Measurements from ENCODE around the gene PARP2.
"Not testable (repeated sequence)": the region's sequence is repeated elsewhere in the genome, so short reads cannot be mapped to it uniquely, and the experiment has no call there.

The PARP2 gene

DNA sequence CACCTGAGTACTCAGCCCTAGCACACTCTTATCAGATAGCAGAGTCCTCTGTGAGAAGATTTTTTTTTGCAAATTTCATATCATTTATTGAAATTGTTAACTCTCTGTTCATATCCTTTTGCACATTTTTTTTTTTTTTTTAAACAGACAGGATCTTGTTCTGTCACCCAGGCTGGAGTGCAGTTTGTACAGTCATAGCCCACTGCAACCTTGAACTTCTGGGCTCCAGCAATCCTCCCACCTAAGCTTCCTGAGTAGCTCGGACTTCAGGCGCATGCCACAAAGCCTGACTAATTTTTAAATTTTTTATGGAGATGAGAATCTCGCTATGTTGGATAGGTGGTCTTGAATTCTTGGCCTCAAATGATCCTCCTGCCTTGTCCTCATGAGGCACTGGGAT, 4.3 kb downstream of the PARP2 start:
- Histone ChIP-seq H3K36me3 (ENCODE audit: control insufficient read depth, insufficient read depth, low read length) (peaks cover 72% of the 10 kb centered on the region), H3K9me3 (ENCODE audit: control insufficient read depth, insufficient read depth, low read length) (no peaks in the 10 kb centered on the region), H3K9ac (ENCODE audit: low read depth, low read length) (no peak overlapping the region), H3K4me3 (ENCODE audit: low read depth, low read length) (no peak overlapping the region), H3K4me1 (ENCODE audit: control insufficient read depth, insufficient read depth, low read length) (no peaks in the 10 kb centered on the region), H3K27me3 (ENCODE audit: control insufficient read depth, insufficient read depth, low read length) (no peaks in the 10 kb centered on the region), H3K27ac (ENCODE audit: low read depth, low read length) (no peak overlapping the region)

DNA sequence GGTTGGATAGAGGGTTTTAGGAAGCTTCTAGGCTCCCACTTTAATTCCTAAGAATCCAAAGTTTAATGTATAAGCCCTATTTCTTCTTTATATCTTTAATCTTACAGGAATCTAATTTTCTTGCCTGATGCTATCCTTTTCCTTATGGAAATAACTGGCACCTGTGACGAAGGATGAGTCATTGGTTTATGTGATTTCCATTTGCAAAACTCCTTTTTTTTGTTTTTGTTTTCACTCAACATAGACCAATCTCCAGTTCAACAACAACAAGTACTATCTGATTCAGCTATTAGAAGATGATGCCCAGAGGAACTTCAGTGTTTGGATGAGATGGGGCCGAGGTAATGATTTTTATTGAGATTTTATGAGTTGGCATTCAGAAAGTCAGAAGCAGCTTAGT, 6.8 kb downstream of the PARP2 start:
- Histone ChIP-seq H3K4me1 (ENCODE audit: control insufficient read depth, insufficient read depth, low read length) (no peaks in the 10 kb centered on the region), H3K4me3 (ENCODE audit: low read depth, low read length) (no peak overlapping the region), H3K9me3 (ENCODE audit: control insufficient read depth, insufficient read depth, low read length) (no peaks in the 10 kb centered on the region), H3K9ac (ENCODE audit: low read depth, low read length) (no peak overlapping the region), H3K27me3 (ENCODE audit: control insufficient read depth, insufficient read depth, low read length) (no peaks in the 10 kb centered on the region), H3K27ac (ENCODE audit: low read depth, low read length) (no peak overlapping the region), H3K36me3 (ENCODE audit: control insufficient read depth, insufficient read depth, low read length) (peaks cover 93% of the 10 kb centered on the region)

DNA sequence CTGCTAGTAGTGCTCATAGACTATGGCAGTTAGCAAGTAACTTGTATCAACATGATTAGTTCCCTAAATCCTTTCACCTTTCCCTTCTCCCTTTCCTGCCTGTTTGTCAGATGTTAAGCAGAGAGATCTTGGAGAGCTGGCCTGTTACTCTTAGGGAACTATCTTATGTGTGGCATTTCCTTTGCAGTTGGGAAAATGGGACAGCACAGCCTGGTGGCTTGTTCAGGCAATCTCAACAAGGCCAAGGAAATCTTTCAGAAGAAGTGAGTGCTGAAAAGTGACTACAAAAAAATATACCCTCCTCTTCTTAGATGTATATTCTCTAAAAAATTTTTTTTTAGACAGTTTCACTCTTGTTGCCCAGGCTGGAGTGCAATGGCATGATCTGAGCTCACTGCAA, 7.4 kb downstream of the PARP2 start:
- Histone ChIP-seq H3K9me3 (ENCODE audit: control insufficient read depth, insufficient read depth, low read length) (no peaks in the 10 kb centered on the region), H3K27ac (ENCODE audit: low read depth, low read length) (no peak overlapping the region), H3K9ac (ENCODE audit: low read depth, low read length) (no peak overlapping the region), H3K4me3 (ENCODE audit: low read depth, low read length) (no peak overlapping the region), H3K27me3 (ENCODE audit: control insufficient read depth, insufficient read depth, low read length) (no peaks in the 10 kb centered on the region), H3K36me3 (ENCODE audit: control insufficient read depth, insufficient read depth, low read length) (peaks cover 93% of the 10 kb centered on the region), H3K4me1 (ENCODE audit: control insufficient read depth, insufficient read depth, low read length) (no peaks in the 10 kb centered on the region)

DNA sequence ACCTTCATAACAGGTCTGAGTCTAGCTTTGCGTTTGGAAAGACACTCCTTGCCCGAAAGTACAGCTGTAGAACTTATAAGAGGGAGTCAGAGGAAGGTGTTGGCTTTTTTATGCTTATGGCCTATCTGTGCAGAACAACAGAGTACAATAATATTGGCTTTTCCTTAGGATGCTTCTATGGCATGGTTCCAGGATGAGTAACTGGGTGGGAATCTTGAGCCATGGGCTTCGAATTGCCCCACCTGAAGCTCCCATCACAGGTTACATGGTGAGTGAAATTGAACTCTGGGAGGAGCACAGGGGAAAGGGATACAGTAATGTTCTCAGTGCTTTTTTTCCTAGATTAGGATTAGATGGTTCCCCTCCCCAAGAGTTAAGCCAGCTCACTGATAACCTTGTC, 13.0 kb downstream of the PARP2 start:
- Histone ChIP-seq H3K4me1 (ENCODE audit: control insufficient read depth, insufficient read depth, low read length) (no peaks in the 10 kb centered on the region), H3K27me3 (ENCODE audit: control insufficient read depth, insufficient read depth, low read length) (no peaks in the 10 kb centered on the region), H3K9me3 (ENCODE audit: control insufficient read depth, insufficient read depth, low read length) (no peaks in the 10 kb centered on the region), H3K36me3 (ENCODE audit: control insufficient read depth, insufficient read depth, low read length) (peaks cover 82% of the 10 kb centered on the region), H3K9ac (ENCODE audit: low read depth, low read length) (no peak overlapping the region), H3K27ac (ENCODE audit: low read depth, low read length) (no peak overlapping the region), H3K4me3 (ENCODE audit: low read depth, low read length) (no peak overlapping the region)

GRCh38 chr14:20358474-20358873, 15.0 kb downstream of the PARP2 start:
- not testable (repeated sequence) for H3K27me3 ChIP-seq (ENCODE audit: control insufficient read depth, insufficient read depth, low read length); H3K27ac ChIP-seq (ENCODE audit: low read depth, low read length); H3K9ac ChIP-seq (ENCODE audit: low read depth, low read length); H3K4me1 ChIP-seq (ENCODE audit: control insufficient read depth, insufficient read depth, low read length); H3K9me3 ChIP-seq (ENCODE audit: control insufficient read depth, insufficient read depth, low read length); H3K4me3 ChIP-seq (ENCODE audit: low read depth, low read length)
- peaks cover 62% of the 10 kb centered on the region for H3K36me3 ChIP-seq (ENCODE audit: control insufficient read depth, insufficient read depth, low read length)

DNA sequence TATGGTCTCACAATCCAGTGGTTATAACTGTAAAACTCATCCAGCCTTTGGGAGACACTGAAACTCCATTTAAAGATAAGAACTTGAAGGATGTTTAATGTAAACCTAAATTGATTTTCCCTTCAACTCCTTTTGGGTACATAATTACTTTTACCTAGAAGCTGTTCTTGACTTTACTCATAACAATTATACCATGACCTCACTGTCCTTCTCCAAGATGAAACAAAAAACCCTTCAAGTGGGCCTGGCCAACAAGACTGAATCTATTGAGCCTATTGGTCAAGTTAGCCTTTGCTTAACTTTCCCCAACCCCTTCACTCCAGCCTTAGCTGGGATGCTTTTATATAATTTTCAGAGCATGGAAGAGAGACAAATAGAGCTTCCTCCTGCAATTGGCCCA, 22.5 kb downstream of the PARP2 start:
- H3K4me3 ChIP-seq (ENCODE audit: low read depth, low read length): no peak overlapping the region
- H3K36me3 ChIP-seq (ENCODE audit: control insufficient read depth, insufficient read depth, low read length): peaks cover 41% of the 10 kb centered on the region
- H3K27me3 ChIP-seq (ENCODE audit: control insufficient read depth, insufficient read depth, low read length): no peaks in the 10 kb centered on the region
- no peak overlapping the region for H3K9ac ChIP-seq (ENCODE audit: low read depth, low read length)
- no peak overlapping the region for H3K27ac ChIP-seq (ENCODE audit: low read depth, low read length)
- H3K9me3 ChIP-seq (ENCODE audit: control insufficient read depth, insufficient read depth, low read length): no peaks in the 10 kb centered on the region
- no peaks in the 10 kb centered on the region for H3K4me1 ChIP-seq (ENCODE audit: control insufficient read depth, insufficient read depth, low read length)

DNA sequence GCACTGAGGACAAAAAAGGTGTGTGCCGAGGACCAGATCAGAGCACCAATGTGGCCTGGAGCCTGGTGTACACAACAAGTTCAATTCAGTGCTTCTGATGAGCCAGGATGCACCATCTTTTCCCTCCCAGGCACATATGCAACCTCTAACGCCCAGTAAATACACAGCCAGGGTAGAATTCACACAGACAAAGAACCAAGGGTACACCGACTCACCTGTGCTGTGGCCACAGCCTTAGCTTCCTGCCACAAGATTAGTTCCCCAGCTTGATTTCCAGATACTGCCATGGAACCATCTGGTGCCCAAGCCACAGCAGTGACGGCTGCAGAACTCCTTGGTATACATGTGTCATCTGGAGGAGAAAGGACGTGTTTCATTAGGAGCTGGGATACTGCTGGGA, 29.4 kb downstream of the PARP2 start:
- Histone ChIP-seq H3K36me3 (ENCODE audit: control insufficient read depth, insufficient read depth, low read length) (peaks cover 89% of the 10 kb centered on the region), H3K9me3 (ENCODE audit: control insufficient read depth, insufficient read depth, low read length) (no peaks in the 10 kb centered on the region), H3K27me3 (ENCODE audit: control insufficient read depth, insufficient read depth, low read length) (no peaks in the 10 kb centered on the region), H3K4me1 (ENCODE audit: control insufficient read depth, insufficient read depth, low read length) (no peaks in the 10 kb centered on the region), H3K27ac (ENCODE audit: low read depth, low read length) (no peak overlapping the region), H3K4me3 (ENCODE audit: low read depth, low read length) (no peak overlapping the region), H3K9ac (ENCODE audit: low read depth, low read length) (no peak overlapping the region)

DNA sequence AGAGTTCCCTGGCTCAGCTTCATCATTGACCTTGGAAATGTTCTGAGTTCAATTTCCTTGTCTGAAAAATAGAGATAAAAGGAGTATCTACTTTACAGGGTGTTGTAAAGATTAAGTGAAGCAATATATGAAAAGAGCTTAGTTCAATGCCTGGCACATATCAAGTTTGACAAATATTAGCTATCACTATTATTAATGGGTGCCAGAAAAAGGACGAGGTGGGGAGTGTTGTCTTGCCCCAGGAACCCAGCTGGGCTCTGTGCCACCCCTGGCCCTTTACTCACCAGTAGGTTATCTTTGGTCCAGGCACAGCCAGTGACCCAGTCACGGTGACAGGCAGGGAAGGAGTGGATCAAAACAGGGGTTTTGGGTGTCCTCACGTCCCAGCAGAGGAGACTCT, 32.0 kb downstream of the PARP2 start:
- Histone ChIP-seq H3K36me3 (ENCODE audit: control insufficient read depth, insufficient read depth, low read length) (peaks cover 94% of the 10 kb centered on the region), H3K27me3 (ENCODE audit: control insufficient read depth, insufficient read depth, low read length) (no peaks in the 10 kb centered on the region), H3K4me3 (ENCODE audit: low read depth, low read length) (no peak overlapping the region), H3K9me3 (ENCODE audit: control insufficient read depth, insufficient read depth, low read length) (no peaks in the 10 kb centered on the region), H3K4me1 (ENCODE audit: control insufficient read depth, insufficient read depth, low read length) (no peaks in the 10 kb centered on the region), H3K27ac (ENCODE audit: low read depth, low read length) (no peak overlapping the region), H3K9ac (ENCODE audit: low read depth, low read length) (no peak overlapping the region)

- no peak overlapping the region for H3K9ac ChIP-seq (ENCODE audit: low read depth, low read length)
- peaks cover 93% of the 10 kb centered on the region for H3K36me3 ChIP-seq (ENCODE audit: control insufficient read depth, insufficient read depth, low read length)
- H3K9me3 ChIP-seq (ENCODE audit: control insufficient read depth, insufficient read depth, low read length): no peaks in the 10 kb centered on the region
- H3K4me1 ChIP-seq (ENCODE audit: control insufficient read depth, insufficient read depth, low read length): no peaks in the 10 kb centered on the region
- H3K4me3 ChIP-seq (ENCODE audit: low read depth, low read length): no peak overlapping the region
- no peak overlapping the region for H3K27ac ChIP-seq (ENCODE audit: low read depth, low read length)
- no peaks in the 10 kb centered on the region for H3K27me3 ChIP-seq (ENCODE audit: control insufficient read depth, insufficient read depth, low read length)
Measured at GRCh38 chr14:20376071-20376588, 32.7 kb downstream of the PARP2 start.

DNA sequence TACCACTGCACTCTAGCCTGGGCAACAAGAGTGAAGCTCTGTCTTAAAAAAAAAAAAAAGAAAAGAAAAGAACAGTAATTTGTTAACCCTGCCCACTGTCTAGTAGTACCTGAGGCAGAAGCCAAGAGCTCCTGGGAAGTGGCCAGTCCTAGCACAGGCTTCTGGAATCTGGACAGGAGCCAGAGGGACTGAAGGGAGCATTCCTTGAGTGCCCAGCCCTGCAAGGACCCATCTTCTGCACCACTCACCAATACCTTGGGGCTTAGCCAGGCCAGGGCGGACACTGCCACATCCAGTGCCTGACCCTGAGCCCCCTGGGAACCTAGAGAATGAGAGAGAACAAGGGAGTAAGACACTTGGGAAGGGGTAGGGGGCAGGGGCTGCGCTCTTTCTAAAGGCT, 33.7 kb downstream of the PARP2 start:
- no peaks in the 10 kb centered on the region for H3K27me3 ChIP-seq (ENCODE audit: control insufficient read depth, insufficient read depth, low read length)
- no peaks in the 10 kb centered on the region for H3K9me3 ChIP-seq (ENCODE audit: control insufficient read depth, insufficient read depth, low read length)
- H3K4me1 ChIP-seq (ENCODE audit: control insufficient read depth, insufficient read depth, low read length): no peaks in the 10 kb centered on the region
- H3K9ac ChIP-seq (ENCODE audit: low read depth, low read length): no peak overlapping the region
- peaks cover 93% of the 10 kb centered on the region for H3K36me3 ChIP-seq (ENCODE audit: control insufficient read depth, insufficient read depth, low read length)
- no peak overlapping the region for H3K27ac ChIP-seq (ENCODE audit: low read depth, low read length)
- no peak overlapping the region for H3K4me3 ChIP-seq (ENCODE audit: low read depth, low read length)

- Histone ChIP-seq H3K4me1 (ENCODE audit: control insufficient read depth, insufficient read depth, low read length) (no peaks in the 10 kb centered on the region), H3K27me3 (ENCODE audit: control insufficient read depth, insufficient read depth, low read length) (no peaks in the 10 kb centered on the region), H3K27ac (ENCODE audit: low read depth, low read length) (no peak overlapping the region), H3K9me3 (ENCODE audit: control insufficient read depth, insufficient read depth, low read length) (no peaks in the 10 kb centered on the region), H3K36me3 (ENCODE audit: control insufficient read depth, insufficient read depth, low read length) (peaks cover 93% of the 10 kb centered on the region), H3K4me3 (ENCODE audit: low read depth, low read length) (no peak overlapping the region), H3K9ac (ENCODE audit: low read depth, low read length) (no peak overlapping the region)
Measured at GRCh38 chr14:20379743-20380142, 36.3 kb downstream of the PARP2 start.

GRCh38 chr14:20380681-20381080, 37.2 kb downstream of the PARP2 start:
- Histone ChIP-seq H3K27me3 (ENCODE audit: control insufficient read depth, insufficient read depth, low read length) (no peaks in the 10 kb centered on the region), H3K4me1 (ENCODE audit: control insufficient read depth, insufficient read depth, low read length) (no peaks in the 10 kb centered on the region), H3K9me3 (ENCODE audit: control insufficient read depth, insufficient read depth, low read length) (no peaks in the 10 kb centered on the region), H3K36me3 (ENCODE audit: control insufficient read depth, insufficient read depth, low read length) (peaks cover 94% of the 10 kb centered on the region), H3K9ac (ENCODE audit: low read depth, low read length) (no peak overlapping the region), H3K27ac (ENCODE audit: low read depth, low read length) (no peak overlapping the region), H3K4me3 (ENCODE audit: low read depth, low read length) (no peak overlapping the region)
